GM19438 (cell line): Measurements from ENCODE around the gene LAMC3.

Experiments used
- ATAC-seq: cut with Tn5 transposase; IDR thresholded peaks from one replicate; pipeline ENCODE4 v1.9.1; 2021; ENCODE audit warnings: low read depth; ENCODE audit not compliant: unreplicated experiment

The LAMC3 gene

DNA sequence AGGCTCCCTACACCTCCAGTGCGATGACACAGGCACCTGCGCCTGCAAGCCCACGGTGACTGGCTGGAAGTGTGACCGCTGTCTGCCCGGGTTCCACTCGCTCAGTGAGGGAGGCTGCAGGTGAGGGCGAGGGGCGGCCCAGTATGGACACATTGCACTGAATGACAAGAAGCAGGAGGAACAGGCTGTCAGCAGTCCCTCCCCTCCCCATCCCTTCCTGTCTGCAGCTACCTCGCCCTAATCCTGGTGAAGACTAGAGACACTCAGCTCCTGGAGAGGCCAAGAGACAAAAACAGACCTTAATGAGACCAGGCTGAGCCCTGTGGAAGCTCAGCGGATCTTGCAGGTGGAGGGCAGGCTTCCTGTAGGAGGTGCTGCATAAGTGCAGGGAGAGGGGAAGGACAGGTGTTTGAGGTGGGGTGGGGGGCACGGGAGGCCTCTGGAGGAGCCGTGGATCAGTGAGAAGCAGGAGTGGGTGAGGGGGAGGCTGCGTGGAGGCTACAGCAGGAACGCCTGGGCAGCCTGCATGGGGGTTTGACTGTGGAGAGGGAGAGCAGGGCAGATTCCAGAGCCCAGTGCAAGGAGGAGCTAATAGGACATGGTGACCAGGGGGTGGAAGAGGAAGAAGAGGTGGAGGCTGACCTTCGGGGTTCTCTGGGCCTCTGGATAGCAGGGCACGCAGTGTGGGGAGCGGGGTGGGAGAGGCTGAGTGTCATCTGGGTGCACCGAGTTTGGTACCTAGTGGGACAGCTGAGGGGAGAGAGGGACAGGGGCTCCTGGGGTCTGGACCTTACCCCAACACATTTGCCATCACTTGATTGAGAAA lies 30.4 kb downstream of the LAMC3 start:
- ATAC-seq: no peak

DNA sequence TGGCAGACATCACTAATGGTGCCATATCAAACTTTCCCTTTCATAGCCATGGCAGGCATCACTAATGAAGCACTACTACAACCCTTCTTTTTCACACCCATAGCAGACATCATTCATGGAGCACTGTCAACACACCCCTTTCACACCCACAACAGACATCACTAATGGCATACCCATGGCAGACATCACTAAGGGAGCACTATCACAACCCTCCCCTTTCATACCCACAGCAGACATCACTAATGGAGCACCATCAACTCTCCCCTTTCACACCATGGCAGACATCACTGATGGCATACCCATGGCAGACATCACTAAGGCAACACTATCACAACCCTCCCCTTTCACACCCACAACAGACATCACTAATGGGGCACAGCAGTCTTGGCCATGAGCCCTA lies 33.7 kb downstream of the LAMC3 start:
- ATAC-seq: no peak

DNA sequence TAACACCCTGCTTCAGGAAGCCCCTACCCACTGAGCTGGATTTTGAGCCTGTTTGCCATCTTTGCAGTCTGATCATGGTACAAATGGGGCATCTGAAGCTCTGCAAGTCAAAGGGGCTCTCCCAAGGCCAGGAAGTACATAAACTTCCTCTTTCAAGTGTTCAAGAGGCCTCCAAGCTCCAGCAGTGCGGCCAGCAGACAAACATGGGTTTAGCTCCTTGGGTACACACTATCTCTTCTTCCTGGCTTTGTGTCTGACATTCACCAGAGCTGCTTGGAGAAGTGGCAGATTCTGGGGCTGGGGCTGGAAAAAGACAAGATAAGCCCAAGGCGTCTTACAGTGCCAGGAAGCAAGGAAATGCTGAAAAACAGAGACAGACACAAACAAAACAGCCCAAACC lies 34.1 kb downstream of the LAMC3 start:
- no peak for ATAC-seq

DNA sequence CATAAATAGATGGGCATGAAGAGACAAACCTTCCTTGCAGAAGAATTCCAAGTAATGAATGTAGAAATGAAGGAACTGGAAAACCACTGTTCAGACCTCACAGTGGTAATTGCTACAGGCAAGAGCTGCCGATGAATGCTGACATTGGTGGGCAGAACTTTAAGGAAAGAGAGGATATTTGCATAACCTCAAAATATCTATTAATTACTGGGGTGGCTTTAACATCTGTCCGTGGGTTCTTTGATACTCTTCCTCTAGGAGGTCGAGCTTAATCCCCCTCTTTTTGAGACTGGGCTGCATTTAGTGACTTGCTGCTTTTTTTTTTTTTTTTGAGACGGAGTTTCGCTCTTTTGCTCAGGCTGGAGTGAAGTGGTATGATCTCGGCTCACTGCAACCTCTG lies 34.7 kb downstream of the LAMC3 start:
- no peak for ATAC-seq

DNA sequence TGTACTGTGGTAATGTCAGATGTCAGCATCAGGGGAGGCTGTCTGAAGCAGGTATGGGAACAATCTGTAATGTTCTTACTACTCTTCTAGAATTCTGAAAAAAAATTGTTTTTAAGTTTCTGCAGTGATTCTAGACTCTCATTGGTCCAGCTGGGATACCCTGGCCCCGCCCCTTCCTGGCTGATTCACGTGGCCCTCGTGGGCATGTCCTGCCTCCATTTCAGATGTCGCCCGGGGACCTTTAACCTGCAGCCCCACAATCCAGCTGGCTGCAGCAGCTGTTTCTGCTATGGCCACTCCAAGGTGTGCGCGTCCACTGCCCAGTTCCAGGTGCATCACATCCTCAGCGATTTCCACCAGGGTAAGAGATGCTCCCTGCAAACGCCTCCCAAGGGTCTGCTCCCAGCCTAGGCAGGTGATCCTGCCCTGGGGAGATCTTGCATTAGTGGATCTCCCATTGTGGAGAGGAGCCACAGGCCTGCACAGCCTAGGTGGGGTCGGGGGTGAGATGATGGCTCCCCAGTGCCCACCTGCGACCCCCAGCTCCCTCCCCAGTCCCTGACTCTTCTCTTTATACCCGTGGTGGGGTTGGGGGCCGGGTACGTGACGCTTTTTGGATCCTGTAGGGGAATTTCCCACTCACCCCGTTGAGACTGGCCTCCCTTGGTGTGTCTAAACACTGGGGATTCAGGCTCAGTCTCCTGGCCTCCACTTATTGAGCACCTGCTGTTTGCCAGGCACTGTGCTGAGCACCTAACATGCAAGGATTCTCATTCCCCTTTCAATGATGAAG lies 36.5 kb downstream of the LAMC3 start:
- no peak for ATAC-seq

DNA sequence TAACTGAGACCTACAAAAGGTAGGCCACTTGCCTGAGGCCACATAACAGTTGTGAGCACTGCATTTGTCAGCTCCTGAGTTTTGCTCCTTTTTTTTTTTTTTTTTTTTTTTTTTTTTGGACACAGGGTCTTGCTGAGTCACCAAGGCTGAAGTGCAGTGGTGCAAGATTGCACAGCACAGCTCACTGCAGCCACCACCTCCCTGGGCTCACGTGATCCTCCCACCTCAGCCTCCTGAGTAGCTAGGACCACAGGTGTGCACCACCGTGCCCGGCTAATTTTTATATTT lies 37.1 kb downstream of the LAMC3 start:
- no peak for ATAC-seq

DNA sequence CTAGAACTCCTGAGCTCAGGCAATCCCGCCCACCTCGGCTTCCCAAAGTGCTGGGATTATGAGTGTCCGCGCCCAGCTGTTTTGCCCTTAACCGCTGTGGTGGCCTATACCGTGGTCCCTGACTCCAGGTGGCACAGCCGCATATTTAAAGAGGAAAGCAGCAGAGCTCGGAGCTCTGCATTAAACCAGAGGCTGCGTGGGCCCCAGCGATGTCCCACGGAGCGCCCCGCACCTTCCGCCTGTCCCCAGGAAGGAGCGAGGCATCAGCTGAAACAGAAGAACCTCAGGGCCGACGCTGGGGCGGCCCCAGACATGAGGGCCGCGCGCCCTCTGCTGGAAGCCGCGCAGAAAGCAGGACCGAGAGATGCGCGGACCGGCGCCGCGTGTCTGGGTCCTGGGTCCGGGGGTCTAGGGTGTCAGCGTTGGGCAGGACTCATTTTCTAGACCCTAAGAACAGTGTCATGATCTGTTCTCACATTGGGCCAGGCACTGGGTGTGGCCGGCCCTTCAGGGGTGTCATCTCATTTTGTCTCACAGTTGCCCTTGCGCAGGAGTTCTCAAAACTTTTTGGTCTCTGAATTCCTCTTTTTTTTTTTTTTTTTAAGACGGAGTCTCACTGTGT lies 37.7 kb downstream of the LAMC3 start:
- no peak for ATAC-seq

DNA sequence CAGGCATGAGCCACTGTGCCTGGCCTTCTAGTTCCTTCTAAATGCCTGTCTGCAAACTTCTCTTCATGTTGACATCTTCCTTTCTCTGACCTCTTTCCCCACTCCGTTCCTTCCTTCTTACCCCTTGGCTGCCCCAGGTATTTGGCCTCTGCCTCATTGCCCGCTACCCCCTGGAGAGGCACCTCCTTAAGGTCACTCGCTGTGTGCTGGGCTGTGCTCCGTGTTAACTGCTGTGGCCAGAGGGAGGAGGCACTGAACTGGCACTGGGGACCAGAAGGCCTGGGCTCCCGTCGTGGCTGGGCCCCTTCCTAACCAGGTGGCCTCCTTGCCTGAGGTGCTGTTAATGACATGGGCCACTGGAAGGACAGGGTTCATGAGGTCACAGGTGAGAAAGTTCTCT lies 39.4 kb downstream of the LAMC3 start:
- ATAC-seq: no peak

DNA sequence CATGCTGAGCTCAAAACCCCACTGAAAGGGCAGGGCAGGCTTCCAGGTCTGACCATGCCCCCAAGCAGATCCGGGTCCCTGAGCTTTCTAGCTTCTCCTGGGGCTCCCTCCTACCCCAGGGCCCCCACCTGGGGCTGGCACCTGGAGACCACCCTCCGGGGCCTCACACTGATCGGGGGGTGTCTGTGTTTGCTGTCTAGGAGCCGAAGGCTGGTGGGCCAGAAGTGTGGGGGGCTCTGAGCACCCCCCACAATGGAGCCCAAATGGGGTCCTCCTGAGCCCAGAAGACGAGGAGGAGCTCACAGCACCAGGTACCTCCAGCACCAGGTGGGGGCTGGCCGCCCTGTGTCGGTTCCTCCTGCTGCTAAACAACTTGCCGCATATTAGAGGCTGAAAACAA lies 39.8 kb downstream of the LAMC3 start:
- ATAC-seq: no peak

DNA sequence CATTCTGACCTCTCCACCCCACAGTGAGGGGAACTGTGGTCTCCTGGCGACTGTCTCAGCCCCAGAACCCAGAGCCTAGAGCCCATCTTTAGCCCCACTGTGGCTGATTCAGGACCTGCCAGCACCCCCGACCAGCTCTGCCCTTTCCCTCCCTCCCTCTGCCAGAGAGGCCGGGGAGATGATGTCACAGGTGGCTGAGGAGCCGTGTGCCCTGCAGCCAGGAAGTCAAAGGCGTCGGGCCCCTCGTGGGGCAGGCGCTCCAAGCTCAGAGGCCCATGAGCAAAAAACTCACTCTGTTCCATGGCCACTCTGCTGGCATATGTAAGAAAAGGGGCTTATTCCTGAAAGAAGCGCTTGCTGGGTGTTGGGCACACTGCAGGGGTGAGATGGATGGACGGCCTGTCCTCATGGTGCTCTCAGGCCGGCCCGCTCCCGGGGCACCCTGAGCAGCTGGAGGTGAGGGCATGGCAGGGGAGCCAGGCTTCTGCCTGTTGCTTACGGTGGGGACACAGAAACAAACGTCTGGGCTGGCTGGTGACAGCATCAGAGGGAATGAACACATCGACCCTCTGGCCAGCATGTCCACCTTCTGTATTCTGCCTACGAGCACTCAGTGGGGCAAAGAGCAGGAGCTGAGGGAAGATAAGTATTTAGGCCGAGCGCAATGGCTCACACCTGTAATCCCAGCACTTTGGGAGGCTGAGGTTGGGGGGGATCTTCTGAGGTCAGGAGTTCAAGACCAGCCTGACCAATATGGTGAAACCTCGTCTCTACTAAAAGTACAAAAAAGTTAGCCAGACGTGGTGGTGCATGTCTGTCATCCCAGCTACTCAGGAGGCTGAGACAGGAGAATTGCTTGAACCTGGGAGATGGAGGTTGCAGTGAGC lies 41.1 kb downstream of the LAMC3 start:
- ATAC-seq: no peak

DNA sequence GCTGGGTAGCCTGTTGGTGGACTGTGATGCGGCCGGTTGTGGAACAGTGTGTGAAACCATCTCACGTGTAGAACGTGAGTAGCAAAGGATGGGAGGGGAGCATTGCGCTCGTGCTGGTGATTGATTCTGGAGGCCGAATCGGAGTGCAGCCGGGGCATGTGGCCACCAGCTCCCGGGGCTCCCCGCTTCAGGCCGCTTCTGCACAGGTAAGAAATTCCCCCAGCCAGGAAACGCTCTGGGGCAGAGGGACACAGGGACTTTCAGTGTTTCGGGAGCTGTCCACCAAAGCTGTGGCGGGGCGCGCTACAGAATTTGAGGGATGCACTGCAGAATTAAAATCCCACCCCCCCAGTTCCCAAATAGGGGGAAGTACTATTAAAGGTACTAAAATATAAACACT lies 41.9 kb downstream of the LAMC3 start:
- no peak for ATAC-seq

DNA sequence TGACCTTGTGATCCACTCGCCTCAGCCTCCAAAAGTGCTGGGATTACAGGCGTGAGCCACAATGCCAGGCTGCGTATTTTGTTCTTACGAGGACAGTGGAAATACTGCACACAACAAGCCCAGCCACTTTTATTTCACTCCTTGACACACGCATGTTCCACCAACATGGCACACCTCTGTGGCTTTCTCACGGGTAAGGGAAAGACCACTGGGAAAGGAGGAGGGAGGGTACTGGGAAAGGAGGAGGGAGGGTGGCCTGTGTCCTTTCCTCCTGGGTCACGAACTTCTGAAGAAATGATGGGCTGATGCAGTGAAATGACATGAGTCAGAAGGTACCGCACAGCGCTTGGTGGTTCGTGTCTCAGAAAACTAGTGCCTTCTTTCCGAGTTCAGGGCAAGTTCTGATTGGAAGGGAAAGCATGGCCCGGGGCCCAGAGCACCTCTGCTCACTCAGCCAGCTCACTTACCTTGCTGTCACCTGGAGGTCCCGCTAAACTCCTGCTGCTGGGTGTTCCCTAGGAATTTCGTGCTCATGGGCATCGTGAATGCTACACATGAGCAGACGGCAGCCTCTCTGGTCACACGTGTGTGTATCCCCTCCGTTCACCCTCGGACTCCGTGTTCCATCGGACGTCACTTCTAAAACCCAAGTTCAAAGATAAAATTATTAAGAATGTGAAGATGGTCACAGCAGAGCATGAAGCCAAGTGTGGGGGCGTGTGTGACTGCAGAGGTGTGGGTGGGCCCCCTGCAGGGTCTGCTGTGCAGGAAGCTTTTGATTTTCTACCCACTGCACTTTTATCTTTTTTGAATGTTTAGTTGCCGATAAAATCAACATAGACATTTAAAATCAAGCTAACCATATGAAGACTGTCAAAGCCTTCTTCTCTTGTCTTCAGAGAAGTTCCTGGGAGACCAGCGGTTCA lies 42.9 kb downstream of the LAMC3 start:
- no peak for ATAC-seq

DNA sequence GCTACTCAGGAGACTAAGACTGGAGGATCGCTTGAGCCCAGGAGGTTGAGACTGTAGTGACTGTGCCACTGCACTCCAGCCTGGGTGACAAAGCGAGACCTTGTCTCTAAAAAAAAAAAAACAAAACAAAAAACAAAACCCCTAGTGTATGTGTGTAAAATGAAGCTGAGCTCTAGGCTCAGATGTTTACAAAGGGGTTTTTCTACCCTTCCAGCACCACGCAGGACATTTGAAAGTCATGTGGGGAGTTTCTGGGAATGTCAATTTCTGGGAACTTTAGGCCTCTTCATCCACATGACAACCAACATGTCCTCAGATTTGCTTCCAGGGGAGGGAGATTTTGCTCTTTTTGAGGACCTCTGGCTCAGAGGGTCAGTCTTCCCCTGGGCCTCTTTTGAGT lies 44.9 kb downstream of the LAMC3 start:
- ATAC-seq: no peak

DNA sequence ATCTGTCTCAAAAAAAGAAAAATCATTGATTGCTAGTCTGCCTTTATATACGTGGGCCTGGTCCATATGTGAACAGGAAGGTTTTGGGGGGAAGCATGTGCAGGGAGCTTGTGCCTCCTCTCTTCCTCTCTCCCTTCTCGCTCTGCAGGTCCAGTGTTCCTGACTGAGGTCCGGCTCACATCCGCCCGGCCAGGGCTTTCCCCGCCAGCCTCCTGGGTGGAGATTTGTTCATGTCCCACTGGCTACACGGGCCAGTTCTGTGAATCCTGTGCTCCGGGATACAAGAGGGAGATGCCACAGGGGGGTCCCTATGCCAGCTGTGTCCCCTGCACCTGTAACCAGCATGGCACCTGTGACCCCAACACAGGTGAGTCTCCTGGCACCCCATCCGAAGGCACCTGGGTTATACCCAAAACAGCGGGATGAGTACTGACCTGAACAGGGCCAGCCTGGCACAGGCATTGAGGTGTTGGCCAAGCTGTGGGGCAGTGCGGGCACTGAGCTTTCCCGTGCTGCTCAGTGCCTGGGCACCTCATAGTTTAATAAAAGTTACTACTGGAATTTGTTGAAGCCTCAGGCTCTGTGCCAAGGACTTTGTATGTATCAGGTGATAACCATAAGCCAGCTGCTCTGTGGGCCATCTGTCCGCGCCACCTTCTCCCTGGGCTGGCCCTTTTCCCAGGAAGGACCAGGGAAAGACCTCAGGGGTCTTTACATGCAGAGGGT lies 48.0 kb downstream of the LAMC3 start:
- ATAC-seq: no peak

DNA sequence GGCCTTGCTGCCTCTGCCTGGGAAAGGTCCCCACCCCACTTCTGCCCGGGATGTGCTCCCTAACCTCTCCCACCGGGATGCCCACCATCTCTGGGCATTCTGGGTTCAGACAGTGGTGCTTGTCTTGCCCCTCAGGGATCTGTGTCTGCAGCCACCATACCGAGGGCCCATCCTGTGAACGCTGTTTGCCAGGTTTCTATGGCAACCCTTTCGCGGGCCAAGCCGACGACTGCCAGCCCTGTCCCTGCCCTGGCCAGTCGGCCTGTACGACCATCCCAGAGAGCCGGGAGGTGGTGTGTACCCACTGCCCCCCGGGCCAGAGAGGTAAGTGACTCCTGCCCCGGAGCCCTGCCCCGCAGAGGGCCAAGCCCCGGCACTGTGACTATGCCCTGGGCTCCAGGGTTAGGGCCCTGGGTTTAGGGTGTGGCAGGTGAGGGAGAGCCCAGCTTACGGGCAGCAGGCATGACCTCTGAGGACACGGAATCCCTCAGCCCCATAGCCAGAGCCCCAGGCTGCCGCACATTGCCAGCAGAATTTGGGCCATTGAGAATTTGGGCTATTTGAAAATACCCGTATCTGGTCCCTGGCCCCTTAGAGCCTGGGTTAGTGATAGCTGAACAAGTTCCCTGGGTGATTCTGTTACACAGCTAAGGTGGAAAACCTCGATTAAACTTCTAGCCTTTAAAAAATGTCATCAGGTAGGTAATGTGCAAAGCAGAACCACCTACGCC lies 52.1 kb downstream of the LAMC3 start:
- no peak for ATAC-seq

DNA sequence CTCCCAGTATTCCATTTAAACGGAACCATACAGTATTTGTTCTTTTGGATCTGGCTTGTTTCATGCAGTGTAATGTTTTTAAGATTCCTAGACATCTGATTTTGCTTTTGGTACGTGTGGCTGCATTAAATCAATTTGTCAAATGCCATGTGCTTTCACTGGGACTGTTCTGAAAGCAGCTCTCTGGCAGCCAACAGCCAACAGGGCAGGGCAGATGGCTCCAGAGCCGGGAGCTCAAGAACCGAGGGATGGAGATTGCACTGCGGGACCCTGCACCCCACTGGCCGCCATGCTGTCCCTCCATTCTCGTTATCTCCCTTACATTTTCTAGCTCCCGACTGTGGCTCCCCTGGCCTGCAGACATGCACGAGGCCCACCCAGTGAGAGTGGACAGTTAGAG lies 54.0 kb downstream of the LAMC3 start:
- no peak for ATAC-seq

DNA sequence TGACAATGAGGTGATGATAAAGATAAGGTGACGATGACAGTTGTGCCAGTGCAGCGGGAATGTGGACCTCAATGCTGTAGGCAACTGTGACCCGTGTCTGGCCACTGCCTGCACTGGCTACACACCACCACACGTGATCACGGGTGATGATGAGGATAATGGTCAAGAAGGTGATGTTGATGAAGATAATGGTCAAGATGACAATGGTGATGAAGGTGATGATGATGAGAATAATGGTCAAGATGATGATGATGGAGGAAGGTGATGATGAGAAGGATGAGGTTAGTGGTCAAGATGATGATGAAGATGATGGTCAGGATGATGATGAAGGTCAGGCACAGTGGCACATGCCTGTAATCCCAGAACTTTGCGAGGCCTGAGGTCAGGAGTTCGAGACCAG lies 56.6 kb downstream of the LAMC3 start:
- ATAC-seq: no peak

DNA sequence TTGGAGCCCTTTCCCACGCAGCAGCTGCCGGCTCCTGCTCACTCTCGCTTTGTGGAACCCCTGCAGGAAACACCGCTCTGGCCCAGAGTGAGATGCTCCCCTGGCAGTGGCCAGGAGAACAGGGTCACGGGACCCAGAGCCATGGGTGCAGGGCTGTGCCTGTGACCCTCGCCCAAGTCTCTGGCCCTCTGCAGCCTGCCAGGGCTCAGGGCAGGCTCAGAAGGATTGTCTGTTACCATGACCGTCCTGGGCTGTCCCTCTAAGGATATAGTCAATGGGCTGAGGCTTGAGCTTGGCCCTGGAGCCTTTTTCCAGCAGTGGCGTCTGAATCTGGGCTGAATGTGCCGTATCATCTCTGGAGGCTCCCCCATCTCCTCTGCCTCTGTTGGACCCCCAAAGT lies 58.7 kb downstream of the LAMC3 start:
- no peak for ATAC-seq
